ENCODE results near the gene DYNC2LI1.

- no peak for TF ChIP-seq CTCF (IDR thresholded peaks at IDR 0.05)
- no peak for TF ChIP-seq RARB (CRISPR knock-in tag; IDR thresholded peaks at IDR 0.05)
- no peak for TF ChIP-seq CBX2 (IDR thresholded peaks at IDR 0.05; ENCODE audit: borderline replicate concordance, low read depth)
- TF ChIP-seq NFE2L2 (conservative IDR thresholded peaks at IDR 0.05; ENCODE audit: low read length): no peak
- no peak for TF ChIP-seq RFX5 (IDR thresholded peaks at IDR 0.05)
- TF ChIP-seq EP300 (IDR thresholded peaks at IDR 0.05): no peak
- TF ChIP-seq JUNB (IDR thresholded peaks at IDR 0.05): no peak
Observed at GRCh38 chr2:43853141-43854081, 79.6 kb downstream of the DYNC2LI1 start.

Data from A549 (cell line).